OCI-LY7 (cell line): ENCODE measurements around the gene PLPPR1. TPM values are rescaled to one million over a fixed set of nuclear protein-coding genes. Genes with fewer than 3 reads are reported as not detected.

Source experiments
- BruUV-seq: library from RNA; stranded (reverse); fragments of 400-500 nt; replicated peaks from 2 replicates; lab custom pipeline; 2021; lab: Mats Ljungman, UMichigan
- CTCF ChIA-PET: fragments of 300-600 bp; sonication (Branson Sonifier 250); formaldehyde crosslinking; loops from one replicate; lab custom pipeline; 2022; ENCODE audit warnings: antibody characterized with exemption; ENCODE audit not compliant: unreplicated experiment; lab: Charles Lee
- POLR2A ChIA-PET: fragments of 300-600 bp; sonication (Branson Sonifier 250); formaldehyde crosslinking; loops from one replicate; lab custom pipeline; 2022; ENCODE audit warnings: antibody characterized with exemption; lab: Charles Lee
- DNase-seq: peaks from one replicate; pipeline ENCODE4 v3.0.0-alpha.2; 2015; ENCODE audit warnings: low spot score
- H2AFZ ChIP-seq: fragments of 200-600 bp; sonication (generic), shearing (Covaris generic); 2 replicates; pipeline ENCODE4 v1.6.1; 2014; ENCODE audit warnings: mild to moderate bottlenecking, antibody characterized with exemption, low read length, moderate library complexity
- H3K27ac ChIP-seq: fragments of 200-600 bp; sonication (generic); 2 replicates; pipeline ENCODE4 v1.5.1; 2014; ENCODE audit warnings: mixed run types, low read depth, mild to moderate bottlenecking, moderate library complexity, low read length, inconsistent platforms; ENCODE audit not compliant: poor library complexity, severe bottlenecking
- H3K36me3 ChIP-seq: fragments of 200-600 bp; sonication (generic); 2 replicates; pipeline ENCODE4 v1.6.1; 2014; ENCODE audit warnings: mild to moderate bottlenecking, antibody characterized with exemption, low read length, moderate library complexity, mixed read lengths; ENCODE audit not compliant: insufficient read depth
- H3K4me1 ChIP-seq: fragments of 200-600 bp; sonication (generic); 2 replicates; pipeline ENCODE4 v1.5.1; 2014; ENCODE audit warnings: mild to moderate bottlenecking, low read length; ENCODE audit not compliant: insufficient read depth, poor library complexity, severe bottlenecking
- H3K4me2 ChIP-seq: fragments of 200-600 bp; sonication (generic); 2 replicates; pipeline ENCODE4 v1.6.1; 2014; ENCODE audit warnings: mild to moderate bottlenecking, low read length
- H3K4me3 ChIP-seq: fragments of 200-600 bp; sonication (generic); 2 replicates; pipeline ENCODE4 v1.5.1; 2014; ENCODE audit warnings: mild to moderate bottlenecking, low read depth, low read length; ENCODE audit not compliant: poor library complexity, severe bottlenecking
- H3K79me2 ChIP-seq: fragments of 200-600 bp; sonication (generic); 2 replicates; pipeline ENCODE4 v1.6.1; 2016; ENCODE audit warnings: low read depth, mild to moderate bottlenecking, low read length, moderate library complexity, mixed read lengths; ENCODE audit not compliant: insufficient read depth
- H3K9me2 ChIP-seq: fragments of 200-600 bp; sonication (generic); 2 replicates; pipeline ENCODE4 v1.6.1; 2016; ENCODE audit warnings: mild to moderate bottlenecking, low read length, mixed read lengths; ENCODE audit not compliant: insufficient read depth
- H3K9me3 ChIP-seq: fragments of 200-600 bp; sonication (generic); 2 replicates; pipeline ENCODE4 v1.6.1; 2014; ENCODE audit warnings: mild to moderate bottlenecking, mixed run types, low read length, mixed read lengths
- H4K20me1 ChIP-seq: fragments of 200-600 bp; sonication (generic); 2 replicates; pipeline ENCODE4 v1.6.1; 2014; ENCODE audit warnings: mild to moderate bottlenecking, antibody characterized with exemption, low read length, moderate library complexity, mixed read lengths; ENCODE audit not compliant: insufficient read depth
- CTCF ChIP-seq: fragments of 200-600 bp; sonication (generic); conservative IDR thresholded peaks from 2 replicates; pipeline ENCODE4 v1.5.1; 2014; ENCODE audit warnings: mild to moderate bottlenecking, antibody characterized with exemption, low read length, moderate library complexity, mixed read lengths
- EZH2phosphoT487 ChIP-seq: fragments of 200-600 bp; sonication (generic); IDR thresholded peaks from 2 replicates; pipeline ENCODE4 v1.6.1; 2018; ENCODE audit warnings: low read depth, borderline replicate concordance, mild to moderate bottlenecking, mixed run types, antibody characterized with exemption, low read length, moderate library complexity, mixed read lengths
- intact Hi-C: fragments of 100-400 bp; cut with micrococcal nuclease; formaldehyde crosslinking; loops from one replicate; pipeline ENCODE4 v1.10.0; 2022; ENCODE audit not compliant: unreplicated experiment
- total RNA-seq, 2 experiments: library from RNA; depleted of rRNA in 1 of 2; stranded (reverse); fragments of >200 nt in 1 of 2; shearing (Covaris generic) in 1 of 2; gene quantifications; 2 replicates each; pipeline ENCODE4 v1.2.3, GENCODE V29; 2014 to 2022

Gene PLPPR1
- total RNA-seq, 2 experiments from 2014 or later, result not detected

DNA sequence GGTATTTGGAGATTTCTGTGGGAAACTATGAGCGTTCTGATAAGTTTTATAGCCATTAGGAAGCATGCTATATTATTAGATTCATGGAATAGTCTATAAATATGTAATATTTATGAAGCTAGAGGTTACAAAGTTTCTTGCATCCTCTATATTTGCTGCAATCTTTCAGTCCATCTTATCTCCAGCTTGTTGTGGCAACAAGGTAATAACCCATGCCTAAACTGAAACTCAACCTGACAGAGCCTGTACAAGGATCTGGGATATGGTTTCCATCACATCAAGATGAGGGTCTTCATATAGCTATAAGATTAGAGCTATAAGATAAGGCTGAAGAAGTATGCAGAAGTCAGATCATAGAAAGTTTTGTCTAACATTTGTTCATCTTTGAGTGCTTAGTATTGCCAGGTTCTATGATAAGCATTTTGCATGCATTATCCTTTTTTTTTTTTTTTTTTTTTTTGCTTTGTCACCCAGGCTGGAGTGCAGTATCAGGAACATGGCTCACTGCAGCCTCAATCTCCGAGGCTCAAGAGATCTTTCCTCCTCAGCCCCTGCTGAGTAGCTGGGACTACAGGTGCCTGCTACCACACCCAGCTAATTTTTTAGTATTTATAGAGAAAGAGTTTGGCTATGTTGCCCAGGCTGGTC lies 341.5 kb downstream of the PLPPR1 start:
- BruUV-seq, result no TSS peak
- H3K4me2 ChIP-seq, result no peak overlapping the region
- H3K36me3 ChIP-seq, result no peaks in the 10 kb centered on the region
- intact Hi-C loops, result no loop called here
- ChIA-PET POLR2A (interaction anchor here (0.7 kb wide), 2 partner anchors 19 to 668 kb away, joined by 3 read pairs; no protein-coding TSS in a partner anchor), CTCF (no interaction called here)
- H3K27ac ChIP-seq, result no peak overlapping the region
- H3K9me2 ChIP-seq, result no peaks in the 10 kb centered on the region
- no peak for DNase-seq
- no peak overlapping the region for H3K4me3 ChIP-seq
- H3K79me2 ChIP-seq, result no peaks in the 10 kb centered on the region
- H4K20me1 ChIP-seq, result no peaks in the 10 kb centered on the region
- no peaks in the 10 kb centered on the region for H3K9me3 ChIP-seq
- TF ChIP-seq CTCF (no peak), EZH2phosphoT487 (no peak)
- H2AFZ ChIP-seq, result no peak overlapping the region
- H3K4me1 ChIP-seq, result no peaks in the 10 kb centered on the region

GRCh38 chr9:101371813-101372212 lies 343.3 kb downstream of the PLPPR1 start:
- Histone ChIP-seq H3K4me1 (no peaks in the 10 kb centered on the region), H3K36me3 (no peaks in the 10 kb centered on the region), H4K20me1 (no peaks in the 10 kb centered on the region), H2AFZ (no peak overlapping the region), H3K79me2 (no peaks in the 10 kb centered on the region), H3K9me3 (no peaks in the 10 kb centered on the region), H3K4me3 (no peak overlapping the region), H3K27ac (no peak overlapping the region), H3K9me2 (0 out of 2 replicates have a peak, but pooled peaks cover 2% of the 10 kb centered on the region), H3K4me2 (no peak overlapping the region)
- POLR2A ChIA-PET, result interaction anchor here (0.7 to 0.9 kb wide), 2 partner anchors 12 to 64 kb away, joined by 3 to 6 read pairs; partner anchors contain the start of gene ALDOB
- no TSS peak for BruUV-seq
- DNase-seq, result no peak
- CTCF ChIA-PET, result no interaction called here
- intact Hi-C loops, result no loop called here
- TF ChIP-seq CTCF (no peak), EZH2phosphoT487 (no peak)
